Activated CD8-positive, alpha-beta memory T cell treated with anti-CD3 and anti-CD28 coated beads, Interleukin-2, amount 50 U/mL, for 1 hour (primary cell): ENCODE data around the gene ZHX3.

ENCODE experiments used
- DNase-seq: peaks from one replicate; pipeline ENCODE4 v3.0.0-alpha.2; 2020; ENCODE audit errors: extremely low read depth

Gene ZHX3

GRCh38 chr20:41154436-41155176 lies 162.9 kb downstream of the ZHX3 start:
- no peak for DNase-seq

- DNase-seq = no peak
Measured at GRCh38 chr20:41152108-41152757, 165.3 kb downstream of the ZHX3 start.

- no peak for DNase-seq
Measured at GRCh38 chr20:41151134-41151869, 166.2 kb downstream of the ZHX3 start.

GRCh38 chr20:41150664-41151063 lies 166.9 kb downstream of the ZHX3 start:
- no peak for DNase-seq

- DNase-seq = no peak
Measured at GRCh38 chr20:41148942-41149341, 168.6 kb downstream of the ZHX3 start.

- DNase-seq = no peak
Measured at GRCh38 chr20:41147767-41148191, 169.8 kb downstream of the ZHX3 start.

- DNase-seq = no peak
Measured at GRCh38 chr20:41145821-41146620, 171.5 kb downstream of the ZHX3 start.

- DNase-seq = no peak
Measured at GRCh38 chr20:41145317-41145716, 172.2 kb downstream of the ZHX3 start.

- no peak for DNase-seq
Measured at GRCh38 chr20:41143354-41143753, 174.2 kb downstream of the ZHX3 start.

GRCh38 chr20:41142919-41143318 lies 174.6 kb downstream of the ZHX3 start:
- no peak for DNase-seq

GRCh38 chr20:41142245-41142644 lies 175.3 kb downstream of the ZHX3 start:
- DNase-seq = no peak

GRCh38 chr20:41141153-41141815 lies 176.2 kb downstream of the ZHX3 start:
- DNase-seq = no peak

GRCh38 chr20:41140226-41141133 lies 177.1 kb downstream of the ZHX3 start:
- no peak for DNase-seq

GRCh38 chr20:41139227-41140093 lies 178.1 kb downstream of the ZHX3 start:
- DNase-seq = no peak

- no peak for DNase-seq
Measured at GRCh38 chr20:41138475-41139226, 178.9 kb downstream of the ZHX3 start.

- DNase-seq = no peak
Measured at GRCh38 chr20:41137614-41138474, 179.7 kb downstream of the ZHX3 start.
